Stimulated activated CD8-positive, alpha-beta memory T cell treated with anti-CD3 and anti-CD28 coated beads, Interleukin-12 subunit alpha, Interleukin-12 subunit beta, amount 100 ng/mL, for 1 hour (primary cell): ENCODE results near the gene TPT1.
"Not testable (repeated sequence)": the region's sequence is repeated elsewhere in the genome, so short reads cannot be mapped to it uniquely, and the experiment has no call there.

Experiments used
- DNase-seq: peaks from one replicate; pipeline ENCODE4 v3.0.0-alpha.2; 2020; ENCODE audit warnings: low read depth

Gene TPT1

GRCh38 chr13:45367358-45367757 lies 26.4 kb upstream of the TPT1 start:
- DNase-seq = peak; percentile 86

GRCh38 chr13:45365558-45365885 lies 24.5 kb upstream of the TPT1 start:
- no peak for DNase-seq

- DNase-seq = no peak
These were observed 24.0 kb upstream of the TPT1 start for GRCh38 chr13:45364876-45365557.

DNA sequence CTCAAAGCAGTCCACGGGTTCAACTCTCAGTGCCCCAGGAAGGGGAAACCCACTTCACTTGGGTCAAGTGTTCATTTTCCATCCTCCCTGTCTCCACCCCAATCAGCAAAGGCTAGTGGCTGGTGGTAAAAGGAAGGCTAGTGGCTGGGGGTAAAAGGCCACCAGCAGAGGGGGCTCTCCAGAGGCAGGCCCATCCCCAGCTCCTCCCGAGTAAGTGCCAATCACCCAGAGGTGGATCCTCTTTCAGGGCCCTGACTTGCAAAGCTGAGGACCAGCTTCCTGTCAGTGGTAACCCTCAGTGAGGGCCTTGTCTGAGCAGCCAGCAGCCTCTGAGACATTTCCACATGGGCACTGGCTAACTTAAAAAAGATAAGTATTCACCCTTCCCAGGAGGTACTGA lies 22.0 kb upstream of the TPT1 start:
- DNase-seq = no peak

- DNase-seq = no peak
These were observed 20.7 kb upstream of the TPT1 start for GRCh38 chr13:45361596-45362206.

GRCh38 chr13:45356966-45357672 lies 16.1 kb upstream of the TPT1 start:
- DNase-seq = no peak

DNA sequence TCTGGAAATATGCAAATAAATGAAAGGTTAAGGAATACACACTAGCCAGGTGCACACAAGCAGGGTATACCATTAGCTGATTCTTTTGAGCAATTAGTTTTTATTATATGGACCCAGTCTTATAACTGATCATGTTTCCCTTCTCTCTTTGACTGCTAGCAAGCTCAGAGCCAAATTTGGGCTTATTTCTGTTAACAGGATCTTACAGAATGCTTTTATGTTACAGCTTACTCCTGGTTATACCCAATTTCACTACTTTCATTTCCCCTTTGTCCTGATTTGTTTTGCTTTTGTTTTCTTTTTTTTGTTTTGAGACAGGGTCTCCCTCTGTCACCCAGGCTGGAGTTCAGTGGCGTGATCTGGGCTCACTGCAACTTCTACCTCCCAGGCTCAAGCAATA lies 12.9 kb upstream of the TPT1 start:
- no peak for DNase-seq

DNA sequence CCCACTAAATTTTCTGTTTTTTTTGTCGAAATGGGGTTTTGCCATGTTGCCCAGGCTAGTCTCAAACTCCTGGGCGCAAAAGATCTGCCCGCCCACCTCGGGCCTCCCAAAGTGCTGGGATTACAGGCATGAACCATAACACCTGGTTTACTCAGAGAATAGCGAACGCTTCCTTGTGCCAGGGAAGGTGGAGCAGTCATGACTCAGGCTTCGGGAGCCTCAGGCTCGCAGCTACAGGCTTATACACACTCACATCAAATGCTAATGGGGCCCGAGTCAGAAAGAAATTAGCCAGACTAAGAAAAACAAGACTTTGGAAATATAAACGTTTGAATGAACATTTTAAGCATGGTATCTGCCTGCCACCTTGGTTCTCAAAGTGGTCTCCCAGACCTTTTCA lies 11.0 kb upstream of the TPT1 start:
- no peak for DNase-seq

DNA sequence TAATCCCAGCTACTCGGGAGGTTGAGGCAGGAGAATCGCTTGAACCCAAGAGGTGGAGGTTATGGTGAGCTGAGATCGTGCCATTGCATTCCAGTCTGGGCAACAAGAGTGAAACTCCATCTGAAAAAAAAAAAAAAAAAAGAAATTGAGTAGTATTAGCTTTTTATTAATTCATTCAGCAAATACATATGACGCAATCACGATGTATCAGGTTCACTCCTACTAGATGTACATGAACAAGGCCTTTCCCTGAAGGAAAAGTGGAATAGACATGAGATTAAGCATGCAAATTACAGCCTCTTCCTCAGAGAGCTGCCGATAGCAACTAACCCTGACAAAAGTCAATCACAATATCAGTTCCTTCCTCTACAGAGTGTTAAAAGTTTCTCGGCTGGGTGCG lies 9.2 kb upstream of the TPT1 start:
- DNase-seq = no peak

DNA sequence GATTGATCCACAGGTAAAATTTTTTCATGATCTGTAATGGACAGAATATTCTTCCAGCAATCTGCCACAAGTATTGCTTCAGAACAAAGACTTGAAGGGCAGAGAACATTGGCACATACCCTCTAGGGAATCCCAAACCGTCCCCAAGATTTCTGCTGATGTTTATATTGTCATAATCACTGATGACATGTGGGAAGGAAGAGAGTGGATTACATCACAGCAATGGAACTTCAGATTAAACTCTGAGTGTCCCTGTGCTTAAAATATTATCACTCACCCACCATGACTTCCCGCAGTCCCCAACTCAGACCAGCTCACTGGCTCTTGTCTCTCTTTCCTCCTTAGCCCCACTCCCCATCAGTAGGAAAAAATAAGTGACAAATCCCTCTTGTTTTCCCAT lies 8.5 kb upstream of the TPT1 start:
- DNase-seq = no peak

GRCh38 chr13:45344064-45344463 lies 3.1 kb upstream of the TPT1 start:
- DNase-seq = not testable (repeated sequence)

DNA sequence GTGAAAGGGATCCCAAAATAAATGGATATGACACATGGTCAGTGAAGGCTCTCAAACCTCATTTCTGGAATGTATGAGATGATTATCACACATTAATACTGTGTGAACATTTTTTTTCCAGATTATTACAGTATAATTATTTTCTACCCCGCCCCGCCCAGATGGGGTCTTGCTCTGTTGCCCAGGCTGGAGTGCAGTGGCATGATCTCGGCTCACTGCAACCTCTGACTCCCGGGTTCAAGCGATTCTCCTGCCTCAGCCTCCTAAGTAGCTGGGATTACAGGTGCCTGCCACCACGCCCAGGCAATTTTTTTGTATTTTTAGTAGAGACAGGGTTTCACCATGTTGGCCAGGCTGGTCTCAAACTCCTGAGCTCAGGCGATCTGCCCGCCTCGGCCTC lies 2.1 kb upstream of the TPT1 start:
- not testable (repeated sequence) for DNase-seq

GRCh38 chr13:45342668-45343067 lies 1.7 kb upstream of the TPT1 start:
- not testable (repeated sequence) for DNase-seq

- no peak for DNase-seq
These were observed 967 bp upstream of the TPT1 start for GRCh38 chr13:45341799-45342500.

GRCh38 chr13:45340422-45341033 lies 455 bp downstream of the TPT1 start:
- DNase-seq = peak; percentile 68

GRCh38 chr13:45339867-45340266 lies 1.1 kb downstream of the TPT1 start:
- no peak for DNase-seq

DNA sequence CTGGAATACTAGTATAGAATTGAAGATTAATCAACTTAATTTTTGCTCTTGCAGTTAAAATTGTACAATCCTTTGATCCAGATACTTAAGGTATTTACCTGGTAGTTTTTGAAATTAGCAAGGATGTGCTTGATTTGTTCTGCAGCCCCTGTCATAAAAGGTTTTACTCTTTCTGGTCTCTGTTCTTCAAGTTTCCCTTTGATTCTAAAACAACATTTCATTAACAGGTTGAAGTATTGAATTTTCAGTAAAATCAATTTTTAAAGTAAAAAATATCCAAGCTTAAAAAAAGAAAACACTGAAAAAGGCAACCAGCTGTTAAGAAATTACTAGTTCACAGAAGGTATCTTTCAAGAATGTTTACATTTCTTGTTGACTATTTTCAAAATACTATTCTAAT lies 1.6 kb downstream of the TPT1 start:
- no peak for DNase-seq

- no peak for DNase-seq
These were observed 3.2 kb downstream of the TPT1 start for GRCh38 chr13:45337803-45338202.

- no peak for DNase-seq
These were observed 3.6 kb downstream of the TPT1 start for GRCh38 chr13:45337395-45337794.

DNA sequence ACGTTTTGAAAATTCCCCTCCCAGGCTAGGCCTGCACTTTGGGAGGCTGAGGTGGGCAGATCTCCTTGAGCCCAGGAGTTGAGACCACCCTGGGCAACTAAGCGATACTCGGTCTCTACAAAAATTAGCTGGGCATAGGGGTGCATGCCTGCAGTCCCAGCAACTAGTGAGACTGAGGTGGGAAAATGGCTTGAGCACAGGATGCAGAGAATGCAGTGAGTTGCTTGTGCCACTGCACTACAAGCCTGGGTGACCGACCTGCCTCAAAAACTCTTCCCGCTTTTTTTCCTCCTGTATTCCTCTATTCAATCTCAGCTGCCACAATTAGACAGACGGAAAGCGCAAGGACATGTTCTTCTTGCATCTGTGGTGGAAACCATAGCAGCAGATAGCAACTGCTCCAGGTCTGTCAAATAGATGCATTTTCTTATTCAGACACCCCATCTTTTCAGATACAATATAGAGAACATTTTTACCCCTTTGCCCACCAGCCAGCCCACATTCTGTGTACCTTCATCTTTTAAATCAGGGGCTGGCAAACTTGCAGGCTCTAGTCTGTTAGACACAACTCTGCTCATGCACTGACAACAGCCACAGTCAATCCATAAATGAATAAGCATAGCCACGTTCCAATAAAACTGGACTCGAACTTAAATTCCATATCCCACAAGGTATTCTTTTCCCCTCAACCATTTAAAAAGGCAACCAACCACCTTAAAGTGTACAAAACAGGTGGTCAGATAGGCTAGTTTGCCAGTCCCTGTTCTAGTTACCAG lies 4.8 kb downstream of the TPT1 start:
- no peak for DNase-seq

- DNase-seq = no peak
These were observed 5.5 kb downstream of the TPT1 start for GRCh38 chr13:45335397-45336024.
